Choroid plexus epithelial cell (primary cell): Measurements from ENCODE around the gene TLE6.

Source experiments
- DNase-seq: peaks from one replicate; pipeline ENCODE4 v3.0.0-alpha.2; 2010; ENCODE audit warnings: low read depth
- H3K4me3 ChIP-seq: 2 replicates; pipeline ENCODE4 v1.5.1; 2011; ENCODE audit warnings: low read depth, mild to moderate bottlenecking, control low read depth, low read length, moderate library complexity
- CTCF ChIP-seq: conservative IDR thresholded peaks from 2 replicates; pipeline ENCODE4 v1.5.1; 2011; ENCODE audit warnings: low read depth, mild to moderate bottlenecking, control low read depth, inconsistent platforms, low read length, moderate library complexity

The TLE6 gene

GRCh38 chr19:3039641-3040077 is 62.3 kb downstream of the TLE6 start:
- no peak overlapping the region for H3K4me3 ChIP-seq
- no peak for DNase-seq
- no peak for TF ChIP-seq CTCF

GRCh38 chr19:3041327-3041726 is 64.0 kb downstream of the TLE6 start:
- no peak overlapping the region for H3K4me3 ChIP-seq
- TF ChIP-seq CTCF = no peak
- DNase-seq = no peak

- DNase-seq = no peak
- no peak for TF ChIP-seq CTCF
- H3K4me3 ChIP-seq = no peak overlapping the region
Observed at GRCh38 chr19:3041761-3042620, 64.6 kb downstream of the TLE6 start.

GRCh38 chr19:3042621-3043267 is 65.4 kb downstream of the TLE6 start:
- peak; percentile 36 for DNase-seq
- TF ChIP-seq CTCF = no peak
- no peak overlapping the region for H3K4me3 ChIP-seq
